DND-41 (cell line): Measurements from ENCODE around the gene FAM20B.

Experiments
- ATAC-seq: fragments of 200-7000 bp; cut with Tn5 transposase; 3 replicates; pipeline ENCODE4 v1.9.1; 2021; ENCODE audit warnings: low read depth; ENCODE audit not compliant: insufficient read depth
- DNase-seq: peaks from one replicate; pipeline ENCODE4 v3.0.0-alpha.2; 2020
- H2AFZ ChIP-seq: 2 replicates; pipeline ENCODE4 v1.6.0; 2012; ENCODE audit warnings: low read depth, low read length
- H3K27ac ChIP-seq: 2 replicates; pipeline ENCODE4 v1.5.1; 2012; ENCODE audit warnings: low read length, inconsistent platforms
- H3K27me3 ChIP-seq: fragments of 200-600 bp; sonication (generic); 2 replicates; pipeline ENCODE4 v1.6.0; 2012; ENCODE audit warnings: low read length, mild to moderate bottlenecking, inconsistent platforms; ENCODE audit not compliant: insufficient read depth, poor library complexity
- H3K36me3 ChIP-seq: 2 replicates; pipeline ENCODE4 v1.5.1; 2012; ENCODE audit warnings: low read length, inconsistent platforms; ENCODE audit not compliant: insufficient read depth
- H3K4me1 ChIP-seq: 2 replicates; pipeline ENCODE4 v1.5.1; 2012; ENCODE audit warnings: mild to moderate bottlenecking, low read length; ENCODE audit not compliant: insufficient read depth
- H3K4me2 ChIP-seq: 2 replicates; pipeline ENCODE4 v1.6.0; 2012; ENCODE audit warnings: mild to moderate bottlenecking, moderate library complexity, low read length, inconsistent platforms; ENCODE audit not compliant: insufficient read depth
- H3K4me3 ChIP-seq, 2 experiments: fragments of 200-600 bp in 1 of 2; shearing (Covaris generic) in 1 of 2; 2 replicates each; pipeline ENCODE4 v1.5.1; 2012 to 2016; ENCODE audit warnings: inconsistent platforms in 2 of 2, low read length in 2 of 2, mild to moderate bottlenecking in 2 of 2, low read depth in 1 of 2, moderate library complexity in 1 of 2
- H3K79me2 ChIP-seq: 2 replicates; pipeline ENCODE4 v1.6.0; 2012; ENCODE audit warnings: low read length, inconsistent platforms; ENCODE audit not compliant: insufficient read depth
- H3K9ac ChIP-seq: 2 replicates; pipeline ENCODE4 v1.6.0; 2012; ENCODE audit warnings: low read depth, mild to moderate bottlenecking, inconsistent platforms, low read length, moderate library complexity
- H3K9me3 ChIP-seq: 2 replicates; pipeline ENCODE4 v1.5.1; 2012; ENCODE audit warnings: low read length, moderate library complexity, mild to moderate bottlenecking, inconsistent platforms; ENCODE audit not compliant: insufficient read depth, severe bottlenecking
- H4K20me1 ChIP-seq: 2 replicates; pipeline ENCODE4 v1.6.0; 2012; ENCODE audit warnings: low read length; ENCODE audit not compliant: insufficient read depth
- CTCF ChIP-seq: IDR thresholded peaks from 2 replicates; pipeline ENCODE4 v1.5.1; 2012; ENCODE audit warnings: borderline replicate concordance, low read length, moderate library complexity, mild to moderate bottlenecking; ENCODE audit not compliant: poor library complexity, severe bottlenecking; ENCODE audit errors: extremely low read depth
- EZH2 ChIP-seq: IDR thresholded peaks from 3 replicates; pipeline ENCODE4 v1.6.1; 2012; ENCODE audit warnings: borderline replicate concordance, low read depth, mild to moderate bottlenecking, moderate library complexity, low read length, inconsistent platforms; ENCODE audit not compliant: severe bottlenecking

The FAM20B gene

GRCh38 chr1:179091691-179092165, 66.0 kb downstream of the FAM20B start:
- H3K9me3 ChIP-seq, result no peaks in the 10 kb centered on the region
- no peak overlapping the region for H3K9ac ChIP-seq
- H3K4me3 ChIP-seq, result no peak overlapping the region
- peaks cover 19% of the 10 kb centered on the region for H4K20me1 ChIP-seq
- H2AFZ ChIP-seq, result no peak overlapping the region
- H3K27ac ChIP-seq, result peak overlapping the region; percentile 45; the same call in 1 of the 2 replicates
- no peak overlapping the region for H3K4me2 ChIP-seq
- no peaks in the 10 kb centered on the region for H3K4me1 ChIP-seq
- peaks cover 95% of the 10 kb centered on the region for H3K36me3 ChIP-seq
- DNase-seq, result no peak
- no peaks in the 10 kb centered on the region for H3K27me3 ChIP-seq
- no peak for TF ChIP-seq CTCF
- TF ChIP-seq EZH2, result no peak
- ATAC-seq, result no peak
- H3K79me2 ChIP-seq, result peaks cover 12% of the 10 kb centered on the region; the same call in 1 of the 2 replicates

GRCh38 chr1:179092896-179093461, 67.3 kb downstream of the FAM20B start:
- Histone ChIP-seq H3K4me1 (no peaks in the 10 kb centered on the region), H3K79me2 (peaks cover 4% of the 10 kb centered on the region; the same call in 1 of the 2 replicates), H3K4me2 (no peak overlapping the region), H3K4me3 (no peak overlapping the region), H3K9ac (no peak overlapping the region), H3K27me3 (no peaks in the 10 kb centered on the region), H3K36me3 (peaks cover 95% of the 10 kb centered on the region), H2AFZ (no peak overlapping the region), H3K9me3 (no peaks in the 10 kb centered on the region), H4K20me1 (peaks cover 16% of the 10 kb centered on the region), H3K27ac (no peak overlapping the region)
- ATAC-seq, result no peak
- TF ChIP-seq EZH2 (no peak), CTCF (no peak)
- DNase-seq, result no peak

GRCh38 chr1:179094818-179095217, 69.1 kb downstream of the FAM20B start:
- Histone ChIP-seq H3K27ac (no peak overlapping the region), H3K9me3 (no peaks in the 10 kb centered on the region), H3K79me2 (peaks cover 2% of the 10 kb centered on the region; the same call in 1 of the 2 replicates), H3K4me2 (no peak overlapping the region), H3K36me3 (peaks cover 81% of the 10 kb centered on the region), H2AFZ (no peak overlapping the region), H3K4me3 (no peak overlapping the region), H4K20me1 (peaks cover 14% of the 10 kb centered on the region), H3K4me1 (no peaks in the 10 kb centered on the region), H3K9ac (no peak overlapping the region), H3K27me3 (no peaks in the 10 kb centered on the region)
- DNase-seq (no peak), ATAC-seq (no peak)
- TF ChIP-seq CTCF (no peak), EZH2 (no peak)

GRCh38 chr1:179095377-179095776, 69.7 kb downstream of the FAM20B start:
- Histone ChIP-seq H3K36me3 (peaks cover 76% of the 10 kb centered on the region), H3K4me2 (no peak overlapping the region)

More at GRCh38 chr1:179095377-179095776, 69.7 kb downstream of the FAM20B start:
- DNase-seq (no peak), ATAC-seq (no peak)
- H3K9me3 ChIP-seq, result no peaks in the 10 kb centered on the region
- H2AFZ ChIP-seq, result no peak overlapping the region
- TF ChIP-seq EZH2 (no peak), CTCF (no peak)
- H3K4me3 ChIP-seq, result no peak overlapping the region
- H4K20me1 ChIP-seq, result peaks cover 14% of the 10 kb centered on the region
- H3K9ac ChIP-seq, result no peak overlapping the region
- H3K79me2 ChIP-seq, result peaks cover 1% of the 10 kb centered on the region; the same call in 1 of the 2 replicates
- H3K4me1 ChIP-seq, result no peaks in the 10 kb centered on the region
- no peaks in the 10 kb centered on the region for H3K27me3 ChIP-seq
- no peak overlapping the region for H3K27ac ChIP-seq
